CD4-positive, alpha-beta T cell treated with Interleukin-12 subunit alpha and Interleukin-12 subunit beta, for 1 hour (primary cell): ENCODE data around the gene NTNG2.

ENCODE experiments used
- DNase-seq: peaks from one replicate; pipeline ENCODE4 v3.0.0-alpha.2; 2020

The NTNG2 gene

GRCh38 chr9:132238026-132238972 lies 76.4 kb downstream of the NTNG2 start:
- no peak for DNase-seq

GRCh38 chr9:132238992-132239391 lies 77.1 kb downstream of the NTNG2 start:
- DNase-seq = no peak

- DNase-seq = no peak
These were observed 77.7 kb downstream of the NTNG2 start for GRCh38 chr9:132239518-132239917.

GRCh38 chr9:132239999-132240840 lies 78.4 kb downstream of the NTNG2 start:
- DNase-seq = no peak

- peak; percentile 99 for DNase-seq
These were observed 79.1 kb downstream of the NTNG2 start for GRCh38 chr9:132240841-132241482.

- no peak for DNase-seq
These were observed 79.6 kb downstream of the NTNG2 start for GRCh38 chr9:132241483-132241839.

- peak; percentile 76 for DNase-seq
These were observed 80.2 kb downstream of the NTNG2 start for GRCh38 chr9:132241840-132242620.

GRCh38 chr9:132242621-132243155 lies 80.8 kb downstream of the NTNG2 start:
- DNase-seq = no peak

GRCh38 chr9:132243156-132244074 lies 81.6 kb downstream of the NTNG2 start:
- DNase-seq = no peak

- no peak for DNase-seq
These were observed 83.0 kb downstream of the NTNG2 start for GRCh38 chr9:132244582-132245455.

GRCh38 chr9:132245465-132245864 lies 83.6 kb downstream of the NTNG2 start:
- no peak for DNase-seq

GRCh38 chr9:132247942-132248341 lies 86.1 kb downstream of the NTNG2 start:
- DNase-seq = no peak

GRCh38 chr9:132249123-132249522 lies 87.3 kb downstream of the NTNG2 start:
- DNase-seq = no peak

GRCh38 chr9:132249690-132250089 lies 87.8 kb downstream of the NTNG2 start:
- no peak for DNase-seq

- no peak for DNase-seq
These were observed 88.7 kb downstream of the NTNG2 start for GRCh38 chr9:132250324-132251262.

- no peak for DNase-seq
These were observed 99.0 kb downstream of the NTNG2 start for GRCh38 chr9:132260846-132261245.

- DNase-seq = no peak
These were observed 104.2 kb downstream of the NTNG2 start for GRCh38 chr9:132266017-132266416.

- DNase-seq = no peak
These were observed 105.8 kb downstream of the NTNG2 start for GRCh38 chr9:132267660-132268059.
